HG02571 (cell line): ENCODE data around the gene TMEM80.
A peak's percentile ranks its signal among the peaks of the same experiment; 100 is the strongest.

Source experiments
- ATAC-seq: cut with Tn5 transposase; IDR thresholded peaks from one replicate; pipeline ENCODE4 v1.9.1; 2021; ENCODE audit warnings: mild to moderate bottlenecking, moderate library complexity; ENCODE audit not compliant: unreplicated experiment

Gene TMEM80

DNA sequence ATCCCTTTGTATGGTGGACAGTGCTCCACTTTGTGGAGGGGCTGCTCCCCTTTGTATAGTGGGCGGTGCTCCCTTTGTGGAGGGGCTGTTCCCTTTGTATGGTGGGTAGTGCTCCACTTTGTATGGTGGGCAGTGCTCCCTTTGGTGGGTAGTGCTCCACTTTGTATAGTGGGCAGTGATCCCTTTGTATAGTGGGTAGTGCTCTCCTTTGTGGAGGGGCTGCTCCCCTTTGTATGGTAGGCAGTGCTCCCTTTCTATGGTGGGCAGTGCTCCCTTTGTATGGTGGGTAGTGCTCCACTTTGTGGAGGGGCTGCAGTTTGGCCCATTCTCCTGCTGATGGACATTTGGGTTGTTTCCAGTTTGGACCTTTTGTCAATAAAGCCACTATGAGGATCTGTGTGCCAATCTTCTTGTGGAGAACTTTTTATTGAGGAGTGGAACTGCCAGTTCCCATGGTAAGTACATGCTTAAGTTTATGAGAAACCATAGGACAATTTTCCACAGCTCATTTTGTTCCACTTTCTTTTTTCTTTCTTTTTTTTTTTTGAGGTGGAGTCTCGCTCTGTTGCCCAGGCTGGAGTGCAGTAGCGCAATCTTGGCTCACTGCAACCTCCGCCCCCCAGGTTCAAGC lies 47.1 kb downstream of the TMEM80 start:
- ATAC-seq: no peak

DNA sequence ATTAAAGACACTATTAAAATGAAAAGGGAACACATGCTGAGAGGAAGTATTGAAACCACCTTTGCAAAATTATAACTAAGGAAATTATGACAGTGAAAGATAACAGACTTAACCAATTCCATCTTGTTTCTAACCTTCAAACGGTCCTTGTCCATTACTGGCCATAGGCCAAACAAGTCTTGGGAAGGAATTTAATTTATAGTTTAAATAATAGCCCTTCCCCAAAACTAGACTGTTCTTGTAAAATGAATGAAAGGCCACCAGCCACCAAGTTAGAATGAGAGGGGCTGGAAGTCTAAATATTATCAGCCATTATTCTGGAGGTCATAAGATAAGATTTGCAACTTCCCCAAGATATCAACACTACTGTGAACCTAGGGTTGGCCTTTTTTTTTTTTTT lies 49.8 kb downstream of the TMEM80 start:
- ATAC-seq: no peak

DNA sequence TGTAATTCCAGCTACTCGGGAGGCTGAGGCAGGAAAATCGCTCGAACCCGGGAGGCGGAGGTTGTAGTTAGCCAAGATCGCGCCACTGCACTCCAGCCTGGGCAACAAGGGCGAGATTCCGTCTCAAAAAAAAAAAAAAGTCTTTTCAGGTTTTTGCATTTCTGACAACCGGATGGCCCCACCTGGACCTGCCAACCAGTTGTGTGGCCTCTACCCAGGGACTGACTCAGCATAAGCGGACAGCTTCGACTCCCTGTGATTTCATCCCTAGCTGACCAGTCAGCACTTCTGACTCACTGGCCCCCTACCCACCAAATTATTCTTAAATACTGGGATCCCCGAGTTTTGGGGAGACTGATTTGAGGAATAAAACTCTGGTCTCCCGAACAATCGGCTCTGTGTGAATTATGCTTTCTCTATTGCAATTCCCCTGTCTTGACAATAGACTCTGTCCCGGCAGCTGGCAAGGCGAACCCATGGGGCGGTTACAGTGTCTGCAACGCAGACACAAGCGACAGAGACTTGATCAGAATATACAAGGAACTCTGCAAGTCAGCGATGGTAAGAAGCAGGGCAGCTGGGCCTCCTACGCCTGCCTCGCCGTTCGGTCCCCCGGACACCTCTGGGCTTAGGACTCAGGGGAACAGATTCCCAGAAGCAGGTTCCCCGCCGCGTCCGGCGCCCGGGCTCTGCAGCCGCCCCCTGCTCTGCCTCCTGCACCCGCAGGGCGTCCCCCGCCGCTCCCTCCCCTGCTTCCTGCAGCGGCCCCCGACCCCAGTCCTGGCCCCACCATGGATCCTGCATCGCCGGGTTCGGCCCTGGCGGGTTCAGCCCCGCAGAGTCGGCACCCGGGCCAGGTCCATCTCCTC lies 50.9 kb downstream of the TMEM80 start:
- ATAC-seq: peak; percentile 19

DNA sequence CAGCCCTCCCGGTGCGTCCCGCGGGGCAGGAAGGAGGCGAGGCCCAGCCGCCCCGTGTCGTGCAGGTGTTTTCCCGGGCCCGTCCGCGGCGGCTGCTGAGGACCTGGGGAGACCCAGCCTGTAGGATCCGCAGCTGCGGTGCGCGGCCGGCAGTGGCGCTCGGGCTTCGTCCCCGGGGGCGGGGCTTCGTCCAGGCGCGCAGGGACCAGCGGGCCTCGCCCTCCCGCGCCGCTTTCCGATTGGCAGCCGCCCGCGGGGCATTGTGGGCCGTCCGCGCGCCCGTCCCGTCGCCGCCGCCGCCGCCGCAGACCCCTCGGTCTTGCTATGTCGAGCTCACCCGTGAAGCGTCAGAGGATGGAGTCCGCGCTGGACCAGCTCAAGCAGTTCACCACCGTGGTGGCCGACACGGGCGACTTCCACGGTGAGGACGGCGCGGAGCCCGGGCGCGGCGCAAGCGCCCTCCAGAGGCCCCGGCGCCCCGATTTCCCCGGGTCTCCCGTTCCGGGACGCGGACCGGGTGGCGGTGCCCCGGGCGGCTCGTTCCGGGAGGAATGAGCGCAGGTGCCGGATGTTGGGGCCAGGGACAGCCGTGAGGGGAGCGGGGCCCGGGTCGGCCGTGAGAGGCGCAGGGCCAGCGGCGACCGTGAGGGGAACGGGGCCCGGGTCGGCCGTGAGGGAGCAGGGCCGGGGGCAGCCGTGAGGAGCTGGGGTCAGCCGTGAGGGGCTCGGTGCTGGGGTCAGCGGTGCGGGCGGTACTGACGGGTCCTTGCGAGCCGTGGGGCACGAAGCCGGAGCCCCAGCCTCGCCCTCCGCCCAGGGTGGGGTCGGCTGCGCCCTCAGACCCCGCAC lies 51.8 kb downstream of the TMEM80 start, which contains the start of gene TALDO1:
TSS of gene TALDO1 (plus strand) at position 307 of the 849 bp plus-strand sequence. CDS start at position 325, 18 bp downstream.
- ATAC-seq: peak; percentile 87

DNA sequence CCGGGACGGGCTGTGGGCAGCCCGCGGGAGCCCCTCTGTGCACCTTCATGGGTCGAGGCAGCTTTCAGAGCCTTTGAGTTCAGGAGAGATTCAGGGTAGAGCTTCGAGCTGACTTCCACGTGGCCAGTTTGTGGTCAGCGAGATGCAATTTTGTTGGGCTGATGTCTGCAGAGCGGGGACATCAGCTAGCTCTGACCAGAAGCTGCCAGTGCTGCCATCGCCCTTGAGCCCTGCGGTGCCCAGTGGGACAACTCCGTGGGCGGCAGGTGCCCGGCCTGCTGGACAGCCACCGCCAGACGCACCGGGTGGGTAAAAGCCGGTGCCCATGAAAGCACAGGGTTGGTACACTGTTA lies 52.4 kb downstream of the TMEM80 start:
- ATAC-seq: no peak

DNA sequence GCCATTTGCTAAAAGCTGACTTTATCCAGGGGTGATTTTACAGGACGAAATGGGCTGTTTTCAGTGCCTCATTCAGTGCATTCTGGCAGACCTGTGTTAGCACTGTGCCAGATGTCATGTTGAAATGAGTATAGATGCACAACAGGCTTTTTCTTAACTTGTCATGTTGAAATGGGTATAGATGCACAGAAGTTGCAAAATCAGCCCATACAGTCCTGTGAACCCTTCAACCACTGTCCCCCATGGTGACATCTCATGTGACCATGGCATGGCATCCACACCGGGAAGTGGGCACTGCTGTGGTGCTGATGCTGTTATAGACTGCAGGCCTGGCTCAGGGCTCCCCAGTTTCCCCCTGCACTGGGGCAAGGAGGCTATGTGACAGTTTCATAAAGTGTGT lies 54.1 kb downstream of the TMEM80 start:
- ATAC-seq: no peak
